GM21786 (cell line): ENCODE data around the gene TIE1.

Source experiments
- ATAC-seq: cut with Tn5 transposase; IDR thresholded peaks from one replicate; pipeline ENCODE4 v1.9.1; 2021; ENCODE audit not compliant: unreplicated experiment

Gene TIE1

DNA sequence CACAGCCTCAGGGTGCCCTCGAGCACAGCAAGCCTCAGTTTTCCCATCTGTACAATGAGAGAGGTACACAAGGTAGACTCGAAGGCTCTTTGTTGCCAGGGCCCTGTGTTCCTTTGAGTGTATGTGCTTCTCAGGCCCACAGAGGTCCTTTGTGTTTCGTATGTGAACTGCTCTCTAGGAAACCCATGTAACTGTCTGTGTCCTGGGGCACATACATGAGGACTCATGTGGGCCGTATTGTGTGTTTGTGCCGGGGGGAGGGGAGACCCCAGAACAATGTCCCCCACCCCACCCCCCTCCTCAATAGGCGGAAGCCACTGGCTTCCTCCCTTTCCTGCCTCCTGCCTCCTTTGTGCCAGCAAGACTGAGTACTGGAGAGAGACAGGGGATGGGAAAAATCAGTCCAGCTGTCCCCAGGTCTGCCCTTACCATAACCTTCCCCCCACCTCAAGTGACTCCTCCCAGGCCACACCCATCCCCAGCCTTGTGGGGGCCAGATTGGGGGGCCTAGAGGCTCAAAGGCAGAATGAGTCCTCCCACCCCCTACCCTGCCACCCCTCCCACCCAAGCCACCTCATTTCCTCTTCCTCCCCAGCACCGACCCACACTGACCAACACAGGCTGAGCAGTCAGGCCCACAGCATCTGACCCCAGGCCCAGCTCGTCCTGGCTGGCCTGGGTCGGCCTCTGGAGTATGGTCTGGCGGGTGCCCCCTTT is at the start of gene TIE1:
Gene TIE1, plus strand, starts transcription at position 605 of the 717 bp plus-strand sequence. Its CDS starts 90 bp downstream, at position 695.
- ATAC-seq: no peak

DNA sequence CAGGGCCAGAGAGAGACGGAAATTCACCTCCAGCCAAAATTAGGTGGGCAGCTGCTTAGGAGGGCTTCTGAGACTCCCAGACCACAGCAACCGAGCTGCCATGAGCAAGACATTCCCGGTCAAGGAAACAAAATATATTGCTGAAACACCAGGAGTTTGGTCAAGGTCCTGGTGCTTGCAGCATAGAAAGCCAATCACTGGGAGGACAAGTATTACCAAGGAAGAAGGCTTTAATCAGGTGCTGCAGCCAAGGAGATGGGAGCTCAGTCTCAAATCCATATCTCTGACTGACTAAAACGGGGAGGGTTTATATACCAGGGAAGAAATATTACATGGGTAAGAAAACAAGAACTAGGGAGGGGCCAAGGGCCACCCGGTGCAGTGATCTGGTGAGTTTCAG is 49.8 kb upstream of the TIE1 start:
- ATAC-seq: no peak

DNA sequence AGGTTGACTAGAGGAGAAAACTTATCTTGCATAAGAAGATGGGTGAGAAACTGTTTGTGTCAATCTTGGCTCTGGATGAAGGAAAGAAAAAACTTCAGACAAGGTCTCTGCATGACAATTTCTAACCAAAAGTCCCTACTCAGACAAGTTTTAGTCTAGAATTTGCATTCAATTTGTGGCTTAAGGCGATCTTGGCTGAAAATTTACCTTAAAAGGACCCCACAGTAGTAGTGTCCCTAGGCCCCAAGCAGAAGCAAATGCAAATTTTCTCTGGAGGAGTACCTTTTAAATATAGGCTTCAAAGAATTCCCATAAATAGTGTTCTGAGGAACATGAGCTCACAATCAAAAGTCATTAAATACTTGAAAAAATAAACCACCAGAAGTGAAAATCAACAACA is 48.6 kb upstream of the TIE1 start:
- ATAC-seq: no peak

DNA sequence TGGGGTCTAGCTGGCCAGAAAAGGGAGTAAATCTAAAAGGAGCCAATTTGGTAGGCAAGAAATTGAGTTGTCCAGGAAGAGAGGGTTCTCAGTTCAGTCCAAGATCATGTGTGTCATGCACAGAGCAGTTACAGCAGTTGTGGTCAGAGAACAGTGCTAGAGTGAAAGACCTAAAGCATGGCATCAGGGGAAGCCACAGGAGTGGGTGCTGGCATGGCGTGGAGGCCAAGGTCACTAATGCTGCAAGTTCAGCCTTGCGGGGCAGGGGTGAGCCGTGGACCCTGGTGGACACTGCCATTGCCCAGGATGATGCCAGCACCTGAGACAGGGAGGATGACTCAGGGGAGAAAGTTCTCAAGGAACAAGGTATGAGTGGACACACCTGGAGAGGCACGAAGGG is 47.6 kb upstream of the TIE1 start:
- no peak for ATAC-seq

DNA sequence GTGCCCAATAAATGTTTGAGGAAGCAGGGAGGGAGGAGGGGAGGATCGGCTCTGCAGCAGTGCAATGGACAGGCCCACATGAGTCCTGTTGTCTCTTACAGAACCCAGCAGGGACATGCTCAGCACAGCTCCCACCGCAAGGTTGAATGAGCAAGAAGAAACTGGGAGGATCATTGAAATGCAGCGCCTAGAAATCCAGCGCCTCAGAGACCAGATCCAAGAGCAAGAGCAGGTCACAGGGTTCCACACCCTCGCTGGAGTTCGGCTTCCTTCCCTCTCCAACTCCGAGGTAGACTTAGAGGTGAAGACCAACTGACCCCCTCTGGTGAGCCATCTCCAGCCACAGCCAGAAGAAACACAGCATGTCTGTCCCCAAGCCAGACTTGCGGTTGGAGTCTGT is 46.9 kb upstream of the TIE1 start:
- ATAC-seq: no peak

DNA sequence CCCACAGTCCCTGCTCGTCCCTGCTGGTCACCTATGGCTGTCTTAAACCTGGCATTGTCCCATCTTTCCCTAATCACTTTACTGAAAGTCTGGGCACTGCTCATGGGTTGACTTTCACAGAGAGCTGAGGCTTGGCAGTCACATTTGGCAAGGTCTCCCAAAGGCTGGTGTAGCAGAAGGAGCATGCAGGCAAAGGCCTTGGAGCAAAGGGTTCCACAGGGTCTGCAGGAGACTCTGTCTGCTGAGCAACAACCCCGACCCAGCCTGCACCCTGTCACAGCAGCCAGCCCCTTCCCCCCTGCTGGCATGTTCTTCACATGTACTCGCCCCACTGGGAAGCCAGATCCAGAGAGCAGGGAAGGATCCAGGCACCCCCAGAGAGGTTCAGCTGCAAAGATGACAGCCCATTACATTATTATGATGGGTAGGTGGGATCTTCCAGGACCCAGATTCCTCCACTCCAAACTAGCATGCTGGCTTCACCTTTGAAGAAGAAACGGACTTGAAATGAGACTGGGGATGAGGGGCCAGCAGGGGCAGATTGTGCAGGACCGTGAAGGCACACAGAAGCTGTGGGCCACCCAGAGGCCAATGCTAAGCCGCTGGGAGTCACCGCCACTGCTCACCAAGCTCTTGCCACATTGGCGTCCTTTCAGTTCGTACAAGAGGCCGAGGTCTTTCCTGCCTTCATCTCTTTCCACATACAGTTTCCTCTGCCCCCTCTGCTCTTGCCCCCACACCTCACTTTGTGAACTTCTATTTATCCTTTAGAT is 45.2 kb upstream of the TIE1 start:
- no peak for ATAC-seq

DNA sequence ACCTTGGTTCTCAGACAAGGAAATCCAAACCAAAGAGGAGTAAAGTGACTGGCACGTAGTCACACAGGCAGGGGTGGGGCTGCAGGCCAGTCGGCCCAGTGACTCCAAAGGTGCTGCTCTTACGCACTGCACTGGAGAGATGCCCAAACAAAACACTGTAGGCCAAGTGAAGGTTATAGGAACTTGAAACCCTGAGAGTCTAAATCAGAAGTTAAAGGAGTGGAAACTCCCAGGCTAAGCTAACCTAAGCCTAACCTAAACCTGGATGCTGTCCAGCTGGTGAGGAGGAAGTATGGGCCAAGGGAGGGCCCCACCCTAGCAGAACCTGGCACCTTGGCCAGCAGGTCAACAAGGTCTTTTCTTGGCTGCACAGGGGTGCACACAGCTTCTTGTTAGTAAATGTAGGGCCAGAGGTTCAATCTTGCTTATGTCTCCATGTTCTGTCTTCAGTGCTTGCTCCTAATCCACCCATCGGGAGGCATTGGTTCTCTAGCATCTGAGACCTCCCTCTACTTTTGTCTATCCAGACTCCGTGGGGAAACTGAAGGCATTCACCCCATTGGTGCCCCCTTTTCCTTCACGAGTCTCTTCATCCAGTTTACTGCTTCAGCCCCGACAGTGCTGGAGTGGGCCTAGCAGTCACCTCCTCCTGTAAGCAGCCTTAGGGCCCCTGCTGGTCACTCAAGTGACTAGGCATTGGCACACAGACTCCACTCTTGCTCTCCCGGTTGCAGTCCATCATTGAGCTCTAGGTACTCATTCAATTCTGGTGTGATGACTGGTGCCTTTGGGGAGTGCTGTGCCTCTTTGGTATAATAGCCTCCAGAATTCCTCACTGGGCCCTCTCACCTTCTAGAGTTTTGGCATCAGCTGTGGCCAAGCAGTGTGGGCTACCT is 43.9 kb upstream of the TIE1 start:
- no peak for ATAC-seq

DNA sequence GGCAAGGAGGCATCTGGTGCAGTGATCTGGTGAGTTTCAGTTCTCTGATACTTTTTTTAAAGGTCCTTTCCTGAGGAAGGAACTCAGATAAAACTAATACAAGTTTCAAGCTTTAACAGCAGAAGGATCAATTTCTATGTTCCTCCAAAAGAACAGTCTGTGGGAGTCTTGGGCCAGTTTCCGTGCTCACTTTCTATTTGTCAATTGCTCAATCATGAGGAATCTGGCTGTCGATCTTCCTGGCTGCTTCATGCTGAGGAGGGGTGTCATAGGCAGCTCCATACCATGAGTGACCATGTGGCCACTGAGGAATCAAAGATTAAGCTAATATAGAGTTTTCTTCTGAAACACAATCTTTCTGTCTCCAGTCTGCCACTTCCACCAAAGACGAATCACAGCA is 42.4 kb upstream of the TIE1 start:
- no peak for ATAC-seq

DNA sequence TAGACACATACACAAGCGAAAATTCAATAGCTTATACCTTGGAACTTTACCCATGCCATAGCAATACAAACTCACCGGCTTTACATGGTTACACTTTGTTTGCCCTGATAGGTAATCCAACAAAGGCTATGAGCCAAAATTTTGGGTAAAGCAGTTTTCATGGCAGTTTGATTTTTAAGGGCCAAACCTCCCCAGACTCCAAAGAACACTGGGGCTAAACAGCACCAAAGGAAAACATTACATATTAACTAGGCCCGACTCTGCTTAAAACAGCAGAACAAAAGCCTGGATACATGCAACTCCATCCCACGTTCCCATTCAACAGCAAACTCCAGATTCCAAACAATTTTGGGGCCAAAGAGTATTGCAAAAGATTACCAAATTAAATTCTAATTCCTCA is 35.4 kb upstream of the TIE1 start:
- ATAC-seq: no peak

DNA sequence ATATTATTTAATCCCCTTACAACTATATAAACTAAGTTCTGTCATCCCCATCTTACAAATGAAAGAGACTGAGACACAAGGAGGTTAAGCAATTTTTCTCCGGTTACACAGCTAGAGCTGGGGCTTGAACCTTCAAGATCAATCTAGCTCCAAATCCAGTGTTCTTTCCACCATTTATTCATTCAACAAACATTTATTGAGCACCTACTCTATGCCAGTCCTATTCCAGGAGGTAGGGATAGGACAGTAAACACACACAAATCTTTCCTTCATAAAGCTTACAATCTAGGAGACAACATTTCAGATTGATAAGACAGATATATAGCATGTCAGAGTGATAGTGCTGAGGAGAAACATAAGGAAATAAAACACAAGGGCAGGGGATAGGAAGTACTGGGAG is 33.9 kb upstream of the TIE1 start:
- no peak for ATAC-seq

DNA sequence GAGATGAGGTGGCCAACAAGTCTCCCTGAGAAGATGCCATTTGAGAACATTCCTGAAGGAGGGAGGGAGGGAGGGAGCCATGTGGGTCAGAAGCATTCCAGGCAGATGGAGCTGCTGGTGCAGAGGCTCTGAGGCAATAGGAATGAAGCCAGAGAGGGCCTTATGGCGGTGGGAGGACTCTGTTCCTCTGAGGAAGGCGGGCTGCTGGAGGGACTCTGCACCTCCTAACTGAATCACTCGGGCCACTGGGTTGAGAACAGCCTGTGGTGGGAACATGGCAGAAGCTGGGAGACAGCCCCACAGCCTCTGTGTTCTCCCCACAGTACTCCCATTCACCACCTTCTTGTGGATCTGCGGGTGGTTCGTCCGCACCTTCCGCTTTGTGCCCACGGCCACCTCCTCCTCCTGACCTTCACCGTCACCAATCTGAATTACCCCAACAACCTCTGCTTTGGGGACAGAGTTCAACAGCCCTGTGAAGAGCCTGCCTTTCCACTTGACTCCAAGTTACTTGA is 33.4 kb upstream of the TIE1 start:
- ATAC-seq: no peak

DNA sequence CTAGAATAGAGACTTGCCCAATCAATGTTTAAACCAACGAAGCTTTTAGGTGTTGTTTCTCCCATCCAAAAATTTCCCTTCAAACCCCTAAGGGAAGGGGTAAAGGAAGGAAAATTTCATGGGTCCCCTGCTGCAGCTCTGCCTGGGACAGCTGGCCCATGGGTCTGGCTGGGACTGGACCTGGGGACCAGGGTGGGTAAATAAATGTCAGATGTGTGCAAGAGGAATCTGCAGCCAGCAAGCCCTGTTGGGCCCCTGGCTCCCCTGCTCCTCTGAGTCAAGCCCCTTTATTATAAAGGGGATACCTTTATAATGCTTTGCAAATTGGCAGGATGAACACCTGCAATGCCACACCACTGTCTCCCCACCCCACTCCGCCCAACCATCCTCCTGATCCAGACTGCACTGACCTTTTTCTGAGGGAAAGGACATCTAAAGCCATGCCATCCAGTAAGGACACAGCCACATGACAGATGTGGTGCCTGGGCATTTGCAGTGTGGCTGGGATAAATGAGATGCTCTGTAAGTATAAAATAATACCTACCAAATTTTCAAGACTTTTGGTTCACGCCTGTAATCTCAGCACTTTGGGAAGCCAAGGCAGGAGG is 32.9 kb upstream of the TIE1 start:
- ATAC-seq: no peak

DNA sequence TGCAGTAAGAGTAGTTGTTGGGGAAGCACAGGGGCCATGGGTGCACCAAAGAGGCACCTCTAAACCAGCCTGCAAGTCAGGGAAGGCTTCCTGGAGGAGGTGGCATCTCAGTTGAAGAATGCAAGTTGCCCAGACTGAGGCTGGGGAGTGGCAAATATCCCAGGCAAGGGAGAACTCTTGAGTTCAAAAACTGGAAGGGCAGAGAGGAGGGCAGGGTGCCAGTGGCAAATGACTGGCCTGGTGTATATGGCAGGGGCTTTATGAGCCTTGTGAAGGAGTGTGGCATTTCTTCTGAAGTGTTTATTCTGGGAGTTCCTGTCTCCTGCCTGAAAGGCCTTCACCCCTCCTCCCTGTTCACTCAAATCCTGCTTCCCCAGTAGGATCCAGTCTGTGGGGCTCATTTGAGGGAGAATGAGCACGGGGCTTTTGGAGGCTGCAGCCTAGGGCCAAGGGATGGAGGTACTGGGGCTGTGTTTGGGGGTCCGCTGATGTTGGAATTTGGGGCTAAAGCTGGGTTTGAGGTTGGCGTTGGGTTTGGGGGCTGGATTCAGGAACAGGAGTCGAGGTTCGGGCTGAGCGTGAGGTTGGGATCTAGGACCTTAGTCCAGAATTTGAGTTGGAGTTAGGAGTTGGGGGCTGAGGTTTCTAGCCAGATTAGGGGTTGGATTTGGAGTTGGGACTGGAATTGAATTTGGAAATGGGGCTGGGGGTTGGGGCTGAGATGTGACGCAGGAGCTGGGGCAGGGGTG is 31.0 kb upstream of the TIE1 start, which contains the start of gene TMEM125:
Gene TMEM125, plus strand, starts transcription at position 357 of the 749 bp plus-strand sequence. CDS start 2,740 bp downstream, outside the sequence.
- ATAC-seq: no peak

DNA sequence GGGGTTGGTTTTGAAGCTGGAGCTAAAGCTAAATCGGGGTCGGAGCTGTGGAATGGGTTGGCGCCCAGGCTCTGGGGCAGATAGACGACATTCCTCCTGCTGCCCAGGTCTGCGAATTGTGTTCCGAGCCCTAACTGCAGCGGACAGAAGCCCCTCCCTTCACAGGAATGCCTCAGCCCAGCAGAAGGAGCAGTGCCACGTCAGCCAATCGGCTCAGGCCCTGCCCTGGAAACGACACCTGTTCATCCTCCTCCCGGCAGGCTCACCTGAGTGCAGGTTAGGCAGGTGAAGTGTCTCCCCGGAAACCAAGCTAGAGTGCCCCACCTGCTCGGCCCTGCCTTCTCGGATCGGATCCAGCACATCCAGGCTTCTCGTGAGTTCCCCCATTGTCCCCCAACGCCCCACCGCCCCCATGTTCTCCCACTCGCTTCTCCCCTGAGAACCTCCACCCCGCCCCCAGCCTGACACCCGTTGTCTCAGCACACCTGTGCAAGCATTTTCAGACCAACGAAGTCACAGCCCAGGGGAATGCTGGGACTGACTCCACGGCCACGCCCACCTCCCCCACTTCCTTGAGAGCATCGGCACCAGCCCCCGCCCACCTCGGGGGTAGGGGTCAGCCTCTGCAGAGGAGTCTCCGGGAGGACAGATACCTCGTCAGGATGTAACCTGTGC is 30.2 kb upstream of the TIE1 start:
- no peak for ATAC-seq

DNA sequence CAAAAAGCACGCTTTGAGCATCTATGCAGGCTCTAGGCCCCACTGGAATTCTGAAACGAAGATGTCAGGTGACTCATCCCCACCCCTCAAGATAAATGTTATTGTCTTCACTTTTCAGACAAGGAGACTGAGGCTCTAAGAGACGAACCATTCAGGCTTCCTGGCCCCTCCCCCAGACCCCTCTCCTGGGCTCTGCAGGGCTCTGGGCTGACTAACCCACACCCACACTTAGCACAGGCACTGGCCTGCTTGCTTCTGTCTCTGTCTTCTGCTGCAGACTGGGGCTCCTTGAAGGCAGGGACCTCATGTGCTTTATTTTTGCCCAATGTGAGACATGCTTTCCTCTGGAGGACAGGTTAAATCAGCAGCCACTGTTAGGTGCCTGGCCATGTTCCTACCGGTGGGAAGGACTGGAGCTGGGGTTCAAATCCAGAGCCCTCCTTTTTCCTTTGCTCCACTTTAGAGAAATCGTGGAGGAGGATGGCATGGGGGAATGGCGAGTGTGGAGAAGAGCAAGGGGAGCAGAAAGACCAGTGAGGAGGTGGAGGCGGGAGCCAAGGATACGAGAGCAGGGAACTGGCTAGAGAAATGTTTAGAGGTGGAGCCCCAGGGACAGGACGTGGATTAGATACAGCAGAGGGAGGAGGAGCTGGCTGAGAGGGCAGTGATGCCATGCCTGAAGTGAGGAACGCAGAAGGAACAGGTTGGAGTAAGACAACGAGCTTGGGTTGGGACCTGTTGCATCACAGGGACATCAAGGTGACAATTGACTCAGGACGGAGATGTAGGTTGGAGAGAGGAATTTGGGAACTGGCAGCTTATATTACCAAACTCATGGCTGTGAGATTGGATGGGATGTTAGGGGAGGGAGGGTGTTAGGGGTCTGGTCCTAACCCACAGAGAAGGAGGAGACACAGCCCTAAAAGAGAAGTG is 29.3 kb upstream of the TIE1 start:
- no peak for ATAC-seq

DNA sequence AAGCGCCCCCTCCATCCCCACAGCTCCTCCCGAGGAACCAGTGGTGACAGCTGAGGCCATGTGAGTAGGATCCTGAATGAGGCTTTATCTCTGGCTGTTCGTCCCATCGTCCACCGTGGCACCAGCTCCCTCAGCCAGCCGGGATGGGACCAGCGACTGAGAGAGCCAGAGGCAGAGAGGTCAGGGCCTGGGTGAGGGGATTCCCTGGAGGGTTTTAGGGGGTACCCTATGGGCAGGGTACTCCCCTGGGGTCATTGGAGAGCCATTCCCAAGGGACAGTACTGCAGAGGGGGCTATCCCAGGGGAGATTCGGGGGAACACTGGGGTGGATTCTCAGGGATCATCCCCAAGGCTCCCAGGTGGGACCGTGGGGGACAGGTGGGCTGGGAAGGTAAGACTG is 28.6 kb upstream of the TIE1 start:
- no peak for ATAC-seq

DNA sequence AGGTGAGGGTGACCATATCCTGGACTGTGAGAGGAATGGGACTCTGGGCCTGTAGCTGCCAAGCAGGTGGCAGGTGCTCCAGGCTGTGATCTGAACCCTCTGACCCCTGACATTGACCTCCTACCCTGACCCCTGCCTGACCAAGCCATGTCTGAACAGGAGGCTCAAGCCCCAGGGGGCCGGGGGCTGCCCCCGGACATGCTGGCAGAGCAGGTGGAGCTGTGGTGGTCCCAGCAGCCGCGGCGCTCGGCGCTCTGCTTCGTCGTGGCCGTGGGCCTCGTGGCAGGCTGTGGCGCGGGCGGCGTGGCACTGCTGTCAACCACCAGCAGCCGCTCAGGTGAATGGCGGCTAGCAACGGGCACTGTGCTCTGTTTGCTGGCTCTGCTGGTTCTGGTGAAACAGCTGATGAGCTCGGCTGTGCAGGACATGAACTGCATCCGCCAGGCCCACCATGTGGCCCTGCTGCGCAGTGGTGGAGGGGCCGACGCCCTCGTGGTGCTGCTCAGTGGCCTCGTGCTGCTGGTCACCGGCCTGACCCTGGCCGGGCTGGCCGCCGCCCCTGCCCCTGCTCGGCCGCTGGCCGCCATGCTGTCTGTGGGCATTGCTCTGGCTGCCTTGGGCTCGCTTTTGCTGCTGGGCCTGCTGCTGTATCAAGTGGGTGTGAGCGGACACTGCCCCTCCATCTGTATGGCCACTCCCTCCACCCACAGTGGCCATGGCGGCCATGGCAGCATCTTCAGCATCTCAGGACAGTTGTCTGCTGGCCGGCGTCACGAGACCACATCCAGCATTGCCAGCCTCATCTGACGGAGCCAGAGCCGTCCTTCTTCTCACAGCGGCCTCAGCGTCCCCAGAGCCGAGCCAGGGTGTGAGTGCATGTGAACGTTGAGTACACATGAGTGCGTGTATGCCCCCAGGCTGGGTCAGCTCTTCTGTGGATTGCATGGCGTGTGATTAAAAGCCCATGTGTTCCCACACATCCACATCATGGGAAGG is 27.9 kb upstream of the TIE1 start:
- ATAC-seq: no peak
